GM12891 (cell line): ENCODE measurements around the gene JADE3.

Experiments
- DNase-seq: peaks from one replicate; pipeline ENCODE4 v3.0.0; 2011; ENCODE audit warnings: low spot score; ENCODE audit not compliant: insufficient read length
- FAIRE-seq: peaks from 2 replicates; lab custom pipeline; 2011; peaks lifted over from hg19 to GRCh38; lab: Jason Lieb, UNC
- PAX5 ChIP-seq: IDR thresholded peaks from 2 replicates; pipeline ENCODE4 v1.6.1; 2011; ENCODE audit warnings: low read length, moderate library complexity, mild to moderate bottlenecking; ENCODE audit not compliant: insufficient read depth, severe bottlenecking
- POLR2A ChIP-seq: IDR thresholded peaks from 2 replicates; pipeline ENCODE4 v1.6.1; 2011; ENCODE audit warnings: low read depth, low read length, control low read depth
- POLR2AphosphoS5 ChIP-seq: IDR thresholded peaks from 2 replicates; pipeline ENCODE4 v1.6.1; 2011; ENCODE audit warnings: low read depth, low read length, control low read depth
- POU2F2 ChIP-seq: IDR thresholded peaks from 2 replicates; pipeline ENCODE4 v1.6.1; 2011; ENCODE audit warnings: low read depth, mild to moderate bottlenecking, control low read depth, low read length, moderate library complexity
- SPI1 ChIP-seq: IDR thresholded peaks from 2 replicates; pipeline ENCODE4 v1.6.1; 2011; ENCODE audit warnings: low read depth, low read length, control low read depth
- TAF1 ChIP-seq: IDR thresholded peaks from 2 replicates; pipeline ENCODE4 v1.6.1; 2011; ENCODE audit warnings: low read depth, low read length, control low read depth

Gene JADE3

GRCh38 chrX:46989548-46989947 is 77.3 kb downstream of the JADE3 start:
- no peak for DNase-seq
- TF ChIP-seq POLR2AphosphoS5 (no peak), POU2F2 (no peak), PAX5 (no peak), POLR2A (no peak), TAF1 (no peak), SPI1 (no peak)
- FAIRE-seq, result no peak

GRCh38 chrX:46991664-46992063 is 79.4 kb downstream of the JADE3 start:
- DNase-seq (no peak), FAIRE-seq (no peak)
- TF ChIP-seq TAF1 (no peak), POU2F2 (no peak), POLR2A (no peak), SPI1 (no peak), PAX5 (no peak), POLR2AphosphoS5 (no peak)

GRCh38 chrX:46992070-46992469 is 79.8 kb downstream of the JADE3 start:
- DNase-seq (no peak), FAIRE-seq (no peak)
- no peak for TF ChIP-seq TAF1
- no peak for TF ChIP-seq PAX5
- no peak for TF ChIP-seq SPI1
- TF ChIP-seq POU2F2, result no peak
- no peak for TF ChIP-seq POLR2AphosphoS5

- no peak for FAIRE-seq
- TF ChIP-seq POLR2A (no peak), SPI1 (no peak), POU2F2 (no peak), POLR2AphosphoS5 (no peak), PAX5 (no peak), TAF1 (no peak)
- DNase-seq, result no peak
Measured at GRCh38 chrX:46994096-46994495, 81.9 kb downstream of the JADE3 start.

- no peak for DNase-seq
- FAIRE-seq, result no peak
- no peak for TF ChIP-seq POLR2AphosphoS5
- no peak for TF ChIP-seq PAX5
- TF ChIP-seq POLR2A, result no peak
- TF ChIP-seq SPI1, result no peak
- TF ChIP-seq POU2F2, result no peak
- TF ChIP-seq TAF1, result no peak
Measured at GRCh38 chrX:47012131-47012530, 99.9 kb downstream of the JADE3 start.

- no peak for TF ChIP-seq POLR2AphosphoS5
- TF ChIP-seq SPI1, result peak; percentile 85
- DNase-seq (no peak), FAIRE-seq (no peak)
Measured at GRCh38 chrX:47026198-47026597, 114.0 kb downstream of the JADE3 start.

- DNase-seq (no peak), FAIRE-seq (peak; percentile 77)
- no peak for TF ChIP-seq SPI1
- TF ChIP-seq POLR2A, result no peak
- TF ChIP-seq PAX5, result no peak
- no peak for TF ChIP-seq POLR2AphosphoS5
- no peak for TF ChIP-seq POU2F2
- TF ChIP-seq TAF1, result no peak
Measured at GRCh38 chrX:47030339-47030738, 118.1 kb downstream of the JADE3 start.

- DNase-seq (no peak), FAIRE-seq (no peak)
- TF ChIP-seq TAF1 (no peak), SPI1 (no peak), POLR2A (no peak), PAX5 (no peak), POU2F2 (no peak), POLR2AphosphoS5 (no peak)
Measured at GRCh38 chrX:47047989-47048388, 135.8 kb downstream of the JADE3 start.

GRCh38 chrX:47059142-47059874 is 147.1 kb downstream of the JADE3 start:
- no peak for FAIRE-seq
- no peak for DNase-seq
- TF ChIP-seq SPI1 (no peak), POLR2A (no peak), POLR2AphosphoS5 (no peak), POU2F2 (no peak), TAF1 (no peak), PAX5 (no peak)

GRCh38 chrX:47060708-47061107 is 148.5 kb downstream of the JADE3 start:
- no peak for DNase-seq
- TF ChIP-seq POLR2AphosphoS5, result no peak
- no peak for TF ChIP-seq SPI1
- TF ChIP-seq PAX5, result no peak
- FAIRE-seq, result no peak
